ENCODE results near the gene RIPOR1.
A peak's percentile ranks its signal among the peaks of the same experiment; 100 is the strongest.
"Not testable (repeated sequence)": the region's sequence is repeated elsewhere in the genome, so short reads cannot be mapped to it uniquely, and the experiment has no call there.

RIPOR1 gene

GRCh38 chr16:67528222-67528869 is at the start of gene RIPOR1:
RIPOR1 (plus strand) TSS chr16:67528829; CDS start chr16:67538447, 9,618 bp downstream.
- Mint-ChIP-seq H3K4me1 (ENCODE audit: low read depth) (peaks cover 20% of the 10 kb centered on the region), H3K36me3 (ENCODE audit: low read depth) (no peaks in the 10 kb centered on the region), H3K4me3 (peak within 1 kb of the TSS; percentile 71), H3K27me3 (peaks cover 27% of the 10 kb centered on the region), H3K9me3 (no peaks in the 10 kb centered on the region), H3K27ac (no peak within 1 kb of the TSS)
- DNase-seq, result no peak

GRCh38 chr16:67480833-67481560 is 47.6 kb upstream of the RIPOR1 start, which contains the start of gene ATP6V0D1:
ATP6V0D1 (minus strand) TSS chr16:67481157; CDS start chr16:67481086, 71 bp downstream.
- Mint-ChIP-seq H3K27ac (peak within 1 kb of the TSS; percentile 99), H3K9me3 (no peaks in the 10 kb centered on the region), H3K36me3 (ENCODE audit: low read depth) (peaks cover 54% of the 10 kb centered on the region), H3K4me3 (peak within 1 kb of the TSS; percentile 100), H3K4me1 (ENCODE audit: low read depth) (peaks cover 47% of the 10 kb centered on the region), H3K27me3 (no peaks in the 10 kb centered on the region)
- peak; percentile 99 for DNase-seq

GRCh38 chr16:67481561-67482232 is 46.9 kb upstream of the RIPOR1 start:
- Mint-ChIP-seq H3K4me1 (ENCODE audit: low read depth) (peaks cover 41% of the 10 kb centered on the region), H3K27ac (peak overlapping the region; percentile 99), H3K27me3 (no peaks in the 10 kb centered on the region), H3K9me3 (no peaks in the 10 kb centered on the region), H3K4me3 (peak overlapping the region; percentile 100), H3K36me3 (ENCODE audit: low read depth) (peaks cover 54% of the 10 kb centered on the region)
- DNase-seq, result no peak

- H3K9me3 Mint-ChIP-seq, result no peaks in the 10 kb centered on the region
- DNase-seq, result peak; percentile 55
- H3K4me3 Mint-ChIP-seq, result peak overlapping the region; percentile 100
- no peaks in the 10 kb centered on the region for H3K27me3 Mint-ChIP-seq
- H3K27ac Mint-ChIP-seq, result peak overlapping the region; percentile 99
- peaks cover 53% of the 10 kb centered on the region for H3K36me3 Mint-ChIP-seq (ENCODE audit: low read depth)
- peaks cover 41% of the 10 kb centered on the region for H3K4me1 Mint-ChIP-seq (ENCODE audit: low read depth)
These were observed 46.2 kb upstream of the RIPOR1 start for GRCh38 chr16:67482233-67482924.

- no peak for DNase-seq
- no peaks in the 10 kb centered on the region for H3K9me3 Mint-ChIP-seq
- peaks cover 40% of the 10 kb centered on the region for H3K4me1 Mint-ChIP-seq (ENCODE audit: low read depth)
- peak within 1 kb of the TSS; percentile 100 for H3K4me3 Mint-ChIP-seq
- peak within 1 kb of the TSS; percentile 99 for H3K27ac Mint-ChIP-seq
- peaks cover 51% of the 10 kb centered on the region for H3K36me3 Mint-ChIP-seq (ENCODE audit: low read depth)
- no peaks in the 10 kb centered on the region for H3K27me3 Mint-ChIP-seq
These were observed 45.5 kb upstream of the RIPOR1 start, which contains the start of gene AGRP for GRCh38 chr16:67483150-67483549. AGRP (minus strand) TSS chr16:67483547; CDS start chr16:67483398, 149 bp downstream.

- H3K27me3 Mint-ChIP-seq, result no peaks in the 10 kb centered on the region
- H3K9me3 Mint-ChIP-seq, result no peaks in the 10 kb centered on the region
- H3K4me1 Mint-ChIP-seq (ENCODE audit: low read depth), result peaks cover 36% of the 10 kb centered on the region
- peaks cover 52% of the 10 kb centered on the region for H3K36me3 Mint-ChIP-seq (ENCODE audit: low read depth)
- no peak for DNase-seq
- peak overlapping the region; percentile 80 for H3K27ac Mint-ChIP-seq
- peak overlapping the region; percentile 100 for H3K4me3 Mint-ChIP-seq
These were observed 44.7 kb upstream of the RIPOR1 start for GRCh38 chr16:67483731-67484525.

GRCh38 chr16:67486805-67487204 is 41.8 kb upstream of the RIPOR1 start:
- H3K4me1 Mint-ChIP-seq (ENCODE audit: low read depth), result peaks cover 28% of the 10 kb centered on the region
- no peak for DNase-seq
- H3K36me3 Mint-ChIP-seq (ENCODE audit: low read depth), result peaks cover 42% of the 10 kb centered on the region
- no peaks in the 10 kb centered on the region for H3K27me3 Mint-ChIP-seq
- no peak overlapping the region for H3K4me3 Mint-ChIP-seq
- peak overlapping the region; percentile 50 for H3K27ac Mint-ChIP-seq
- H3K9me3 Mint-ChIP-seq, result no peaks in the 10 kb centered on the region

- Mint-ChIP-seq H3K4me1 (ENCODE audit: low read depth) (peaks cover 23% of the 10 kb centered on the region), H3K27ac (peak overlapping the region; percentile 41), H3K36me3 (ENCODE audit: low read depth) (peaks cover 35% of the 10 kb centered on the region)
- H3K27me3 Mint-ChIP-seq, DNase-seq, H3K4me3 Mint-ChIP-seq, H3K9me3 Mint-ChIP-seq: not testable (repeated sequence)
These were observed 41.1 kb upstream of the RIPOR1 start for GRCh38 chr16:67487561-67487960.

- no peak overlapping the region for H3K27ac Mint-ChIP-seq
- H3K9me3 Mint-ChIP-seq, result no peaks in the 10 kb centered on the region
- H3K36me3 Mint-ChIP-seq (ENCODE audit: low read depth), result peaks cover 32% of the 10 kb centered on the region
- no peak for DNase-seq
- no peaks in the 10 kb centered on the region for H3K27me3 Mint-ChIP-seq
- H3K4me1 Mint-ChIP-seq (ENCODE audit: low read depth), result peaks cover 10% of the 10 kb centered on the region
- H3K4me3 Mint-ChIP-seq, result no peak overlapping the region
These were observed 39.1 kb upstream of the RIPOR1 start for GRCh38 chr16:67489401-67490083.

GRCh38 chr16:67490335-67491096 is 38.1 kb upstream of the RIPOR1 start:
- Mint-ChIP-seq H3K4me1 (ENCODE audit: low read depth) (peaks cover 9% of the 10 kb centered on the region), H3K27me3 (no peaks in the 10 kb centered on the region), H3K4me3 (no peak overlapping the region), H3K27ac (no peak overlapping the region), H3K9me3 (no peaks in the 10 kb centered on the region), H3K36me3 (ENCODE audit: low read depth) (peaks cover 24% of the 10 kb centered on the region)
- no peak for DNase-seq

- H3K4me1 Mint-ChIP-seq (ENCODE audit: low read depth), result peaks cover 10% of the 10 kb centered on the region
- H3K9me3 Mint-ChIP-seq, result no peaks in the 10 kb centered on the region
- no peak overlapping the region for H3K4me3 Mint-ChIP-seq
- H3K36me3 Mint-ChIP-seq (ENCODE audit: low read depth), result peaks cover 13% of the 10 kb centered on the region
- no peaks in the 10 kb centered on the region for H3K27me3 Mint-ChIP-seq
- peak overlapping the region; percentile 26 for H3K27ac Mint-ChIP-seq
- no peak for DNase-seq
These were observed 29.5 kb upstream of the RIPOR1 start for GRCh38 chr16:67499106-67499505.

- H3K27ac Mint-ChIP-seq, result peak overlapping the region; percentile 89
- H3K9me3 Mint-ChIP-seq, result no peaks in the 10 kb centered on the region
- no peak overlapping the region for H3K4me3 Mint-ChIP-seq
- peaks cover 5% of the 10 kb centered on the region for H3K36me3 Mint-ChIP-seq (ENCODE audit: low read depth)
- H3K27me3 Mint-ChIP-seq, result no peaks in the 10 kb centered on the region
- peak; percentile 46 for DNase-seq
- peaks cover 46% of the 10 kb centered on the region for H3K4me1 Mint-ChIP-seq (ENCODE audit: low read depth)
These were observed 24.3 kb upstream of the RIPOR1 start for GRCh38 chr16:67504031-67505021.
